Progenitor cell of endocrine pancreas (in vitro differentiated cells): ENCODE data around the gene CAPZA1. TPM values are rescaled to one million over a fixed set of nuclear protein-coding genes. Genes with fewer than 3 reads are reported as not detected.

Source experiments
- DNase-seq: peaks from one replicate; pipeline ENCODE4 v3.0.0; 2021; ENCODE audit warnings: low spot score; ENCODE audit not compliant: unreplicated experiment
- H3K27ac Mint-ChIP-seq: 2 replicates; pipeline ENCODE4 v1.8.0; 2021; ENCODE audit warnings: mild to moderate bottlenecking, moderate library complexity, mixed read lengths
- H3K27me3 Mint-ChIP-seq: 2 replicates; pipeline ENCODE4 v1.8.0; 2021; ENCODE audit warnings: mixed read lengths
- H3K36me3 Mint-ChIP-seq: 2 replicates; pipeline ENCODE4 v1.8.0; 2022; ENCODE audit warnings: mixed read lengths; ENCODE audit not compliant: insufficient read depth
- H3K4me1 Mint-ChIP-seq: 2 replicates; pipeline ENCODE4 v1.8.0; 2021; ENCODE audit warnings: low read depth, mixed read lengths
- H3K4me3 Mint-ChIP-seq: 2 replicates; pipeline ENCODE4 v1.8.0; 2021; ENCODE audit warnings: low read depth, mild to moderate bottlenecking, moderate library complexity, mixed read lengths
- H3K9me3 Mint-ChIP-seq: 2 replicates; pipeline ENCODE4 v1.8.0; 2021; ENCODE audit warnings: low read depth, mixed read lengths
- total RNA-seq: library from RNA; stranded (reverse); gene quantifications from 2 replicates; pipeline ENCODE4 v1.2.1, GENCODE V29; 2021
- TF ChIP-seq, protein P1 (sequence below): fragments of 200-600 bp; sonication (generic); IDR thresholded peaks from one replicate; pipeline ENCODE4 v1.5.0; 2021; ENCODE audit warnings: antibody characterized with exemption, mild to moderate bottlenecking; ENCODE audit not compliant: unreplicated experiment

The CAPZA1 gene
- total RNA-seq, 1 donor from 2014 or later: 129 TPM

DNA sequence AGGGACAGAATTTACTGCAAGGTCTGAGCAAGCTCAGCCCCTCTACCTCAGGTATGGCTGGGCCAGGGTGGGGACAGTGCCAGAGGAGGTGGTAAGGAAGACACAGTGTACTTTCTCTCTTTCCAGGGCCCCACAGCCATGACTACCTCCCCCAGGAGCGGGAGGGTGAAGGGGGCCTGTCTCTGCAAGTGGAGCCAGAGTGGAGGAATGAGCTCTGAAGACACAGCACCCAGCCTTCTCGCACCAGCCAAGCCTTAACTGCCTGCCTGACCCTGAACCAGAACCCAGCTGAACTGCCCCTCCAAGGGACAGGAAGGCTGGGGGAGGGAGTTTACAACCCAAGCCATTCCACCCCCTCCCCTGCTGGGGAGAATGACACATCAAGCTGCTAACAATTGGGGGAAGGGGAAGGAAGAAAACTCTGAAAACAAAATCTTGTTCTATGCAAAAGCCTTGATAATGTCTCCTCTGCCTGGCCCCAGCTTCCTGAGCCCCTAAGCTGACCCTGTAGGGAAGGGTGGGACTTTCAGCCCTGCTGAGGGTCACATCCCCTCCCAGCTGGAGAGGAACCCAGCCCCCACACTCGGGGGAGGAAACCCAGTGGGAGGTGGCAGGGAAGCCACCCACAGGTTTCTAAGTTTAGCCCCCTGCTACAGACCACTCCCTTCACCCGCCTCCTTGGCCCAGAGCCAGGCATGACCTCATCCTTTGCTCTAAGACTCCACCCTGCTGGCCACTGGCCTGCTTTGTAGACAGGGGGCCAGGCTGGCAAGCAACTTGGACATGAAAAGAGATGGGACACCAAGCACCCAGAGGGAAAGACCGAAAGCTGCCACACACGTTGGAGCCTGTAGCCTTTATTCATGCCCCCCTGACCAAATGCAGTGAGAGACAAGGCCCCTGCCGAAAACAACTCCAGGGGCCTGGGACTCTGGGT is 80.9 kb downstream of the CAPZA1 start:
- Mint-ChIP-seq H3K36me3 (peaks cover 23% of the 10 kb centered on the region), H3K4me3 (no peak overlapping the region), H3K27me3 (no peaks in the 10 kb centered on the region), H3K9me3 (no peaks in the 10 kb centered on the region), H3K4me1 (peaks cover 38% of the 10 kb centered on the region), H3K27ac (peak overlapping the region; percentile 90)
- no peak for DNase-seq
- TF ChIP-seq, protein P1, sequence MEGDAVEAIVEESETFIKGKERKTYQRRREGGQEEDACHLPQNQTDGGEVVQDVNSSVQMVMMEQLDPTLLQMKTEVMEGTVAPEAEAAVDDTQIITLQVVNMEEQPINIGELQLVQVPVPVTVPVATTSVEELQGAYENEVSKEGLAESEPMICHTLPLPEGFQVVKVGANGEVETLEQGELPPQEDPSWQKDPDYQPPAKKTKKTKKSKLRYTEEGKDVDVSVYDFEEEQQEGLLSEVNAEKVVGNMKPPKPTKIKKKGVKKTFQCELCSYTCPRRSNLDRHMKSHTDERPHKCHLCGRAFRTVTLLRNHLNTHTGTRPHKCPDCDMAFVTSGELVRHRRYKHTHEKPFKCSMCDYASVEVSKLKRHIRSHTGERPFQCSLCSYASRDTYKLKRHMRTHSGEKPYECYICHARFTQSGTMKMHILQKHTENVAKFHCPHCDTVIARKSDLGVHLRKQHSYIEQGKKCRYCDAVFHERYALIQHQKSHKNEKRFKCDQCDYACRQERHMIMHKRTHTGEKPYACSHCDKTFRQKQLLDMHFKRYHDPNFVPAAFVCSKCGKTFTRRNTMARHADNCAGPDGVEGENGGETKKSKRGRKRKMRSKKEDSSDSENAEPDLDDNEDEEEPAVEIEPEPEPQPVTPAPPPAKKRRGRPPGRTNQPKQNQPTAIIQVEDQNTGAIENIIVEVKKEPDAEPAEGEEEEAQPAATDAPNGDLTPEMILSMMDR: no peak

DNA sequence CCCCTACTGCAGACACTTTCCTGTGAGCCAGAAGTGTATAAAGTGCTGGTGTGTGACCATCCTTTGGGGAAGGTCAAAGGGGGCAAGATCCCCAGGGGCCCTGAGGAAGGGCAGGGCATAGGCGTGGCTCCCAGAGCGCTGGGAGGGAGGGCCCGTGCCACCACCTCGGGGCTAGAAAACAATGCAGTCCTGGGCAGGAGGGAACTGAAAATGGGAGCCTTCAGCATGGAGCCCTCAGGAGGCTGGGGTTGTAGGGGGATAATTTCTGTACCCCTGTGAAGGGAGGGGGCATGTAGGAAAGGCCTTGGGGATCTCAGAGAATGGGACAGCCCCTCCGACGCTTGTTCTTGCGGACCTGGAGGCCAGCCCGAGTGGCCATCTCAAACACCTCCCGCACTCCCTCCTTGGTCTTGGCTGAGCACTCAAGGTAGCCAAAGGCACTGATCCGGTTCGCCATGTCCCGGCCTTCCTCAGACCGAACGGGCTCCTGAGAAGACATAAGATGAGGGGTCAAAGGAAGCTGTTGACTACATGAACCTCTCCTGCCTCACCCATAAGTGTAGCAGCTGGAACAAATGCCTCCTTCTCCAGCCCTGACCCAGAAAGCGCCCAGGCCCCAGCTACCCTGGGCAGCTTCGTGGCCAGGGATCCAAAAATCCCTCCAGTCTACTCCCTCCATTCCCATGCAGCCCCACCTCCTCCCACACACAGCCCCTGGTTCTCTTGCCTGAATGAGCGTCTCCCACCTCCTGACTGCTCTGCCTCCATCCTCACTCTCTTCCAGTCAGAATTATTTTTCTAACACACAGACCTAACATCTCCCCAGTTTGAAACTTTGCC is 81.8 kb downstream of the CAPZA1 start:
- H3K36me3 Mint-ChIP-seq: peaks cover 23% of the 10 kb centered on the region

DNA sequence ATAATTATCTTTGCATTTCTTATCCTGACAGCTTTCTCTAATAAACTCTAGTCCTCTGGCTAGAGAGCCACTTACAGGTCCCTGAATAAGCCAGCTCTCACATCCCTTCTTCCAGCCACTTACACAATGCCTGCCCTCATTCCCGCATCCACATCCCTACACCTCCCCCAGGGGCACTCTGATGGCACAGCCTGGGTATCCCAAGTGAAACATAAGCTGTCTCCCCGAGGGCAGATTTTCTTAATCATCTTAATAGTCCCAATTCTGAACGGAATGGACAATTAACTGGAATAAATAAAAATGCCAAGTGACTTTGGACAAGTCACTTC is 82.4 kb downstream of the CAPZA1 start:
- Mint-ChIP-seq H3K9me3 (no peaks in the 10 kb centered on the region), H3K4me3 (no peak overlapping the region), H3K27me3 (no peaks in the 10 kb centered on the region), H3K27ac (peak overlapping the region; percentile 4), H3K36me3 (peaks cover 20% of the 10 kb centered on the region), H3K4me1 (peaks cover 41% of the 10 kb centered on the region)
- DNase-seq: no peak
- TF ChIP-seq, protein P1: no peak

More for the DNA sequence above, 81.8 kb downstream of the CAPZA1 start:
- H3K27me3 Mint-ChIP-seq: no peaks in the 10 kb centered on the region
- peaks cover 40% of the 10 kb centered on the region for H3K4me1 Mint-ChIP-seq
- H3K9me3 Mint-ChIP-seq: no peaks in the 10 kb centered on the region
- peak overlapping the region; percentile 90 for H3K27ac Mint-ChIP-seq
- TF ChIP-seq, protein P1: no peak
- no peak for DNase-seq
- no peak overlapping the region for H3K4me3 Mint-ChIP-seq

DNA sequence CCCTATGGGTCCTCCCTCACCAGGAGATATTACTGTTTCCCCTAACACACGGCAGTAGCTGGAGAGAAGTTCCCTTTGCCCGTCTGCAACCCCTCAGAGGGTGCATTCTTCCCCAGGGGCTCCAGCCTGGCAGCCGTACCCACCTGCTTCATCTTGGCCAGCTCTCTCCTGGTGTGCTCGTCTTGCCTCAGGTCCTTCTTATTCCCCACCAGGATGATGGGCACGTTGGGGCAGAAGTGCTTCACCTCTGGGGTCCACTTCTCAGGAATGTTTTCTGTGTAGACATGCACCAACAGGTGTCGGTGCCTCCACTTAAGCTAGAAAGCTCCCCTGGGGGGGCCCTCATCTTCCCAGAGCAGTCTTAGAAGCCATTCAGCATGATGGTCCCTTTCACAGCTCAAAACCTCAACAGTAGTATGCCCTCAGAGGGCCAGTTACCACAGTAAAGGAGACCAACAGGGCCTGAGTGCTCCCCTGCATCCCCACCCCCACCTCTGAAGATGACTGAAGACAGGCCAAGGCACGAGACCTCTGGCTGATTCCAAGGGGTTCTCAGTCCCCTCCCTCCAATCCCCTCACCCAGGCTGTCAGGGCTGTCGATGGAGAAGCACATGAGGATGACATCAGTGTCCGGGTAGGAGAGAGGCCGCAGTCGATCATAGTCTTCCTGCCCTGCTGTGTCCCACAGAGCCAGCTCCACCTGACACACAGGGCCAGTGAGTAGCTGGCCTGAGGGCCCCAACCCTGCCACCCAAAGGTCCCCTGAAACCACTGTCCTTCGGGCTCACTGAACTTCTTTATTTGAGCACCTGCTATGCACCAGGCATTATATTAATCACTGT is 83.0 kb downstream of the CAPZA1 start:
- no peaks in the 10 kb centered on the region for H3K9me3 Mint-ChIP-seq
- H3K4me3 Mint-ChIP-seq: no peak overlapping the region
- no peak for DNase-seq
- peaks cover 3% of the 10 kb centered on the region for H3K27me3 Mint-ChIP-seq
- TF ChIP-seq, protein P1: no peak
- H3K36me3 Mint-ChIP-seq: peaks cover 20% of the 10 kb centered on the region
- peak overlapping the region; percentile 4 for H3K27ac Mint-ChIP-seq
- peaks cover 43% of the 10 kb centered on the region for H3K4me1 Mint-ChIP-seq

DNA sequence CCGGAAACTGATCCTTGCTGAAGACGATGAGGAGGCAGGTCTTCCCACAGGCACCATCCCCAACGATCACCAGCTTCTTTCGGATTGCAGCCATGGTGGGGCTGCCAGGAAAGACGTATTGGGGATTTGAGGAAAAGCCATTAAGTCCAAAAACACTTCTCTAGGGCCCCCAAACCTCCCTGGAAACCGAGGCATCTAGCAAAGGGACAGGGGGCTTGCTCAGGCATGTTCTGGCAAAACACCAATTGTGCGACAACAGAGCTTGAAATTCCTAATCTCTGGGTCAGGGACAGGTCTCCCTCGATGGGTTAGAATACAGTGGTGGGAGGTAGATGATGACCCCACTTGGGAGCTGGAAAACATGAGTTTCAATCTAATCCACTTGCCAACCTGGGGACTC is 84.1 kb downstream of the CAPZA1 start:
- H3K4me3 Mint-ChIP-seq: peak overlapping the region; percentile 67
- no peak for DNase-seq
- peaks cover 13% of the 10 kb centered on the region for H3K27me3 Mint-ChIP-seq
- TF ChIP-seq, protein P1: no peak
- H3K27ac Mint-ChIP-seq: peak overlapping the region; percentile 84
- peaks cover 18% of the 10 kb centered on the region for H3K36me3 Mint-ChIP-seq
- H3K4me1 Mint-ChIP-seq: peaks cover 42% of the 10 kb centered on the region
- H3K9me3 Mint-ChIP-seq: no peaks in the 10 kb centered on the region
